ENCODE data around the gene PEX7.
"Not testable (repeated sequence)": the region's sequence is repeated elsewhere in the genome, so short reads cannot be mapped to it uniquely, and the experiment has no call there.

Gene PEX7

GRCh38 chr6:136790411-136791295 lies 31.7 kb upstream of the PEX7 start:
- H3K4me3 ChIP-seq (ENCODE audit: low read depth, low read length) = peak overlapping the region; percentile 66

- H3K4me3 ChIP-seq (ENCODE audit: low read depth, low read length) = peak overlapping the region; percentile 66
Observed at GRCh38 chr6:136791296-136792094, 30.9 kb upstream of the PEX7 start.

GRCh38 chr6:136792095-136792409 lies 30.3 kb upstream of the PEX7 start:
- H3K4me3 ChIP-seq (ENCODE audit: low read depth, low read length) = peak overlapping the region; percentile 66

GRCh38 chr6:136792410-136793262 lies 29.8 kb upstream of the PEX7 start, which contains the start of gene MAP3K5:
TSS of gene MAP3K5 (minus strand) at chr6:136792477. CDS start at chr6:136792157, 320 bp downstream.
- peak within 1 kb of the TSS; percentile 66 for H3K4me3 ChIP-seq (ENCODE audit: low read depth, low read length)

- no peak overlapping the region for H3K4me3 ChIP-seq (ENCODE audit: low read depth, low read length)
Observed at GRCh38 chr6:136793363-136793762, 29.0 kb upstream of the PEX7 start.

- H3K4me3 ChIP-seq (ENCODE audit: low read depth, low read length) = no peak overlapping the region
Observed at GRCh38 chr6:136795386-136795785, 27.0 kb upstream of the PEX7 start.

DNA sequence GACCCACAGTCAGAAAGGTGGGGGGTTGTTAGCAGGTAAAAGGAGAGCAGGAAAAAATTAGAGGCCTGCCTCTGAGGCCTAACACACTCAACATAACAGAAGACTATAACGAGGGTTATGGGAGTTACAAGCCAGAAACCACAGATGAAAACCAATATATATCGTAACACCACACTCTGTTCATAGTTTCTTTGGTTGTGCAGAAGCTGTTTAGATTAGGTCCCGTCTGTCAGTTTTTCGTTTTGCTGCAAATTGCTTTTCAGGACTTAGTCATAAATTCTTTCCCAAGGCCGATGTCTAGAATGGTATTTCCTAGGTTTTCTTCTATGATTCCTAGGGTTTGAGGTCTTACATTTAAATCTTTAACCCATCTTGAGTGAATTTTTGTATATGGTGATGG lies 26.4 kb upstream of the PEX7 start:
- no peak overlapping the region for H3K4me3 ChIP-seq (ENCODE audit: low read depth, low read length)

- H3K4me3 ChIP-seq (ENCODE audit: low read depth, low read length) = no peak overlapping the region
Observed at GRCh38 chr6:136798044-136798443, 24.3 kb upstream of the PEX7 start.

DNA sequence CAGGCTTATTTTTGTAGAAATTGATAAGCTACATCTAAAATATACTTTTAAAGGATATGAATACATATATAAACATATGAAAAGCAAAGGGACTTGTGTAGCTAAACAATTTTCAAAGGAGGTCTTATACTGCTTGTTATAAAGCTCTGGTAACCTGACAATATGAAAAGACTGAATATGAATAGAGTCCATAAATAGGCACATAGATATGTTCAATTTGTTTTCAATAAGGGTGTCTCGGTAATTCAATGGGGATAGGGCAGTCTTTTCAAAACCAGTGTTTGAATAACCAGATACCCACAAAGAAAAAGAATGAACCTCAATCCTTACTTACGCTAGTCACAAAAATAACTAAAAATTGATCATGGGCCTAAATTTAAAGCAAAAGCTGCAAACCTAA lies 20.8 kb upstream of the PEX7 start:
- no peak overlapping the region for H3K4me3 ChIP-seq (ENCODE audit: low read depth, low read length)

DNA sequence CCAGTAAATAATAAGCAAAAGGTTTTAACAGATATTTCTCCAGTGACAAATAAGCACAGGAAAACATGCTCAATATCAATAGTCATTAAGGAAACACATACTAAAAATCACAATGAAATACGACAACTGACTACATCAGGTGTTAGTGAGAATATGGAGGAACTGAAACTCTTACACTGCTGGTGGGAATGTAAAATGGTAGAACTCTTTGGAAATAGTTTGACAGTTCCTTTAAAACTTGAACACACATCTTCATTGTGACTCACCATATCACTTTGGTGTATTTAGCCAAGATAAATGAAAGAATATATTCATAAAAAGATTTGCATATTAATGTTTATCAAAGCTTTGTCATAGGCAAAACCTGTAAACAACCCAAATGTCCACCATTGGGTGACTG lies 18.8 kb upstream of the PEX7 start:
- no peak overlapping the region for H3K4me3 ChIP-seq (ENCODE audit: low read depth, low read length)

GRCh38 chr6:136809091-136809860 lies 13.1 kb upstream of the PEX7 start:
- H3K4me3 ChIP-seq (ENCODE audit: low read depth, low read length) = no peak overlapping the region

GRCh38 chr6:136811272-136811671 lies 11.1 kb upstream of the PEX7 start:
- no peak overlapping the region for H3K4me3 ChIP-seq (ENCODE audit: low read depth, low read length)

- no peak overlapping the region for H3K4me3 ChIP-seq (ENCODE audit: low read depth, low read length)
Observed at GRCh38 chr6:136812174-136812573, 10.2 kb upstream of the PEX7 start.

GRCh38 chr6:136815608-136816007 lies 6.8 kb upstream of the PEX7 start:
- not testable (repeated sequence) for H3K4me3 ChIP-seq (ENCODE audit: low read depth, low read length)

DNA sequence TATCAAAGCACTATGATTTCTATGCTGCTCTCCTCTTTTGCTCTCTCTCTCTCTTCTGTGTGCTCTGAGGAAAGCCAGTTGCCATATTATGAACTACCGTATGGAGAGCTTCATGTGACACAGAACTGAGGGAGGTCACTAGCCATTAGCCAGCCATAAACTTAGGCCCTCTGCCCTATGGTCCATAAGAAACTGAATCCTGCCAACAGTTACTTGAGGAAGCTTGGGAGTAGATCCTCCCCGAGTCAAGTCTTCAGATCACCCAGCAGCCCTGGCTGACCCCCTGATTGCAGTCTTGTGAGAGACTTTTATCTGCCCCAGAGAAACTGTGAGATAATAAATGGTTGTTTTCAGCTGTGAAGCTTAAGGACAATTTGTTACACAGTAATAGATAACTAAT lies 5.7 kb upstream of the PEX7 start:
- H3K4me3 ChIP-seq (ENCODE audit: low read depth, low read length) = no peak overlapping the region

GRCh38 chr6:136820561-136820960 lies 1.8 kb upstream of the PEX7 start:
- no peak overlapping the region for H3K4me3 ChIP-seq (ENCODE audit: low read depth, low read length)

GRCh38 chr6:136822046-136822375 lies 381 bp upstream of the PEX7 start:
- peak overlapping the region; percentile 67 for H3K4me3 ChIP-seq (ENCODE audit: low read depth, low read length)

DNA sequence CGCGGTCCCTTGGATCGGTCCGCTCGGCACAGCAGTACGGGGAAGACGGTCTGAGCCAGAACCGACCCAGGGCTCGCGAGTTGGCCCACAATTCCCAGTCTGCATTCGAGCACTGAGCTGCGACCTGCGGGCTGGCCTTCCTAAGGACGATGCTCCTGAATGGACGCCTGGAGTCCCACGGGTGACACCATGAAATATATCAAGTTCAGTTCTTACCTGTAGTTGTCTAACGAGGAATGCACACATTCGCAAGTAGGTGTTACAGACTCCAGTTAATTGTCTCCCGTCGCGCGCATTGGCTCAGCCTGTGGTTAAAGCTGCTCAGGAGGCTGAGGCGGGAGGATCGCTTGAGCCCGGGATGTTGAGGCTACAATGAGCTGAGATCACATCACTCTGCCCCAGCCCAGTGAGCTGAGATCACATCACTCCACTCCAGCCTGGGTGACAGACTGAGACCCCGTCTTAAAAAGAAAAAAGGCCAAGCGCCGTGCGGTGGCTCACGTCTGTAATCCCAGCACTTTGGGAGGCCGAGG lies 802 bp downstream of the PEX7 start:
- peak overlapping the region; percentile 67 for H3K4me3 ChIP-seq (ENCODE audit: low read depth, low read length)

GRCh38 chr6:136826216-136826615 lies 3.8 kb downstream of the PEX7 start:
- H3K4me3 ChIP-seq (ENCODE audit: low read depth, low read length) = no peak overlapping the region

GRCh38 chr6:136831873-136832562 lies 9.6 kb downstream of the PEX7 start:
- H3K4me3 ChIP-seq (ENCODE audit: low read depth, low read length) = no peak overlapping the region

All from iPS-11a (cell line).